Measurements from ENCODE around the gene HAPSTR1. TPM values are rescaled to one million over a fixed set of nuclear protein-coding genes. Genes with fewer than 3 reads are reported as not detected.
"Not testable (repeated sequence)": the region's sequence is repeated elsewhere in the genome, so short reads cannot be mapped to it uniquely, and the experiment has no call there.

Gene HAPSTR1
- total and polyA plus RNA-seq, 7 donors, result 15.1 to 80.0 (median 54.5) TPM

DNA sequence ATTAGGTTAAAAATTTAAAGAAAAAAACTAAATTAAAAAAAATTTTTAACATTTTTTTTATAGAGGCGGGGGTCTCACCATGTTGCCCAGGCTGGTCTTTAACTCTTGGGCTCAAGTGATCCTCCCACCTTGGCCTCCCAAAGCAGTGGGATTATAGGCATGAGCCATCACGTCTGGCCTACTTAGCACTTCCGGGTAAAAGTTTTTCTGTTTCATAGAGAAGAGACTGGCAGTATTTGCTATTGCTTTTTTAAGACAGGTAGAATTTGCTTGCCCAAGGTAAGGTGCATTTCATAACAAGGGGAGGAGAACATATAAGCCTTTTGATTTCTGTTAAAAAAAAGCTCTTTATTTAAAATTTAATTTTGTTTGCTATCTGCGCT lies 12.0 kb upstream of the HAPSTR1 start:
- 80 to 96% (median 91%) methylated on average over 4 of the region's 4 CpGs for WGBS, 3 donors
- no peaks in the 10 kb centered on the region for H3K9me3 ChIP-seq
- H3K27me3 ChIP-seq (ENCODE audit: insufficient read depth in 3 of 3, low read length in 2 of 3), result no peaks in the 10 kb centered on the region
- no peak for DNase-seq
- H3K27ac ChIP-seq, result no peak overlapping the region
- H3K4me1 ChIP-seq, result no peaks in the 10 kb centered on the region
- TF ChIP-seq, protein P1, sequence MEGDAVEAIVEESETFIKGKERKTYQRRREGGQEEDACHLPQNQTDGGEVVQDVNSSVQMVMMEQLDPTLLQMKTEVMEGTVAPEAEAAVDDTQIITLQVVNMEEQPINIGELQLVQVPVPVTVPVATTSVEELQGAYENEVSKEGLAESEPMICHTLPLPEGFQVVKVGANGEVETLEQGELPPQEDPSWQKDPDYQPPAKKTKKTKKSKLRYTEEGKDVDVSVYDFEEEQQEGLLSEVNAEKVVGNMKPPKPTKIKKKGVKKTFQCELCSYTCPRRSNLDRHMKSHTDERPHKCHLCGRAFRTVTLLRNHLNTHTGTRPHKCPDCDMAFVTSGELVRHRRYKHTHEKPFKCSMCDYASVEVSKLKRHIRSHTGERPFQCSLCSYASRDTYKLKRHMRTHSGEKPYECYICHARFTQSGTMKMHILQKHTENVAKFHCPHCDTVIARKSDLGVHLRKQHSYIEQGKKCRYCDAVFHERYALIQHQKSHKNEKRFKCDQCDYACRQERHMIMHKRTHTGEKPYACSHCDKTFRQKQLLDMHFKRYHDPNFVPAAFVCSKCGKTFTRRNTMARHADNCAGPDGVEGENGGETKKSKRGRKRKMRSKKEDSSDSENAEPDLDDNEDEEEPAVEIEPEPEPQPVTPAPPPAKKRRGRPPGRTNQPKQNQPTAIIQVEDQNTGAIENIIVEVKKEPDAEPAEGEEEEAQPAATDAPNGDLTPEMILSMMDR (IDR thresholded peaks at IDR 0.05), result no peak
- H3K36me3 ChIP-seq (ENCODE audit: insufficient read depth in 1 of 2, low read depth in 1 of 2), result no peaks in the 10 kb centered on the region
- H3K4me3 ChIP-seq, result no peak overlapping the region
- ATAC-seq, result no peak
- intact Hi-C loops (cut with DNase I), result no loop called here

DNA sequence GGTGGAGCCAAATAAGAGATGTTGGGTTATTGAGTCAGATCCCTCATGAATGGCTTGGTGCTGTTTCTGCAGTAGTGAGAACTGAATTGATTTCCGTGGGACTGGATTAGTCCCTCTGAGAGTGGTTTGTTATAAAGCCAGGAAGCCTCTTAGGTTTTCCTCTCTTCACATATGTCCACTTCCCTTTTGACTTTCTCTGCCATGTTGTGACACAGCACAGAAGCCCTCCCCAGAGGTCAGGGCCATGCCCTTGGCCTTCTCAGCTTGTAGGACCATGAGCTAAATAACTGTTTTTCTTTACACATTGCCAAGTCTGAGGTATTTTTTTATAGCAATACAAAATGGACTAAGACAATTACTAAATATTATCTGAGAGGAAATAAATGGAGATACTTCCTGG lies 10.3 kb upstream of the HAPSTR1 start:
- DNase-seq, result no peak
- no peak for ATAC-seq
- no peak overlapping the region for H3K4me3 ChIP-seq
- H3K27ac ChIP-seq, result peak overlapping the region; percentile 31
- WGBS, 3 donors, result 43 to 62% (median 54%) methylated on average over 1 of the region's 1 CpG
- H3K36me3 ChIP-seq (ENCODE audit: insufficient read depth in 1 of 2, low read depth in 1 of 2), result no peaks in the 10 kb centered on the region
- intact Hi-C loops (cut with DNase I), result no loop called here
- no peaks in the 10 kb centered on the region for H3K27me3 ChIP-seq (ENCODE audit: insufficient read depth in 3 of 3, low read length in 2 of 3)
- no peaks in the 10 kb centered on the region for H3K9me3 ChIP-seq
- H3K4me1 ChIP-seq, result no peaks in the 10 kb centered on the region
- TF ChIP-seq, protein P1 (IDR thresholded peaks at IDR 0.05), result no peak

GRCh38 chr16:9081843-9082242 lies 9.6 kb upstream of the HAPSTR1 start:
- Histone ChIP-seq H3K27me3 (ENCODE audit: insufficient read depth in 3 of 3, low read length in 2 of 3) (no peaks in the 10 kb centered on the region), H3K9me3 (no peaks in the 10 kb centered on the region), H3K36me3 (ENCODE audit: insufficient read depth in 1 of 2, low read depth in 1 of 2) (no peaks in the 10 kb centered on the region), H3K4me1 (no peaks in the 10 kb centered on the region), H3K4me3 (no peak overlapping the region), H3K27ac (no peak overlapping the region)
- 75 to 83% (median 78%) methylated on average over 6 of the region's 6 CpGs for WGBS, 3 donors
- TF ChIP-seq, protein P1 (IDR thresholded peaks at IDR 0.05), result no peak
- DNase-seq, result no peak
- intact Hi-C loops (cut with DNase I), result no loop called here
- ATAC-seq, result no peak

- TF ChIP-seq, protein P1 (IDR thresholded peaks at IDR 0.05), result no peak
- Histone ChIP-seq H3K27ac (no peak overlapping the region), H3K4me1 (no peaks in the 10 kb centered on the region), H3K9me3 (no peaks in the 10 kb centered on the region), H3K27me3 (ENCODE audit: insufficient read depth in 3 of 3, low read length in 2 of 3) (no peaks in the 10 kb centered on the region), H3K36me3 (ENCODE audit: insufficient read depth in 1 of 2, low read depth in 1 of 2) (no peaks in the 10 kb centered on the region), H3K4me3 (no peak overlapping the region)
- DNase-seq (no peak), ATAC-seq (no peak)
- intact Hi-C loops (cut with DNase I), result no loop called here
- 80 to 85% (median 84%) methylated on average over 7 of the region's 7 CpGs for WGBS, 3 donors
Observed at GRCh38 chr16:9082422-9082821, 9.0 kb upstream of the HAPSTR1 start.

DNA sequence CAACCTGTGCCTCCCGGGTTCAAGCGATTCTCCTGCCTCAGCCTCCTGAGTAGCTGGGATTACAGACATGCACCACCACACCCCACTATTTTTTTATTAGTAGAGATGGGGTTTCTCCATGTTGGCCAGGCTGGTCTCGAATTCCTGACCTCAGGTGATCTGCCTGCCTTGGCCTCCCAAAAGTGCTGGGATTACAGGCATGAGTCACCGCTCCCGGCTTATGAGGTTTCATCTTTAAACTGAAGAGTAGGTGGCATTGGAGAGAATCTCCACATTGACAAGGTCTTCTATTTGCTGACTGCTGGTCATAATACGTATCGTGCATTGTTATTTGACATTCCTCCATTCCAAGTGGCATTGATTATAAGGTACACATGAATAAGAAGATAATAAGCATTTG lies 3.7 kb upstream of the HAPSTR1 start:
- H3K4me3 ChIP-seq; H3K9me3 ChIP-seq; ATAC-seq; DNase-seq; H3K27ac ChIP-seq; H3K36me3 ChIP-seq (ENCODE audit: insufficient read depth in 1 of 2, low read depth in 1 of 2); H3K4me1 ChIP-seq; H3K27me3 ChIP-seq (ENCODE audit: insufficient read depth in 3 of 3, low read length in 2 of 3): not testable (repeated sequence)
- 84 to 88% (median 87%) methylated on average over 7 of the region's 7 CpGs for WGBS, 3 donors
- intact Hi-C loops (cut with DNase I), result loop anchor here in 1 of 2 donors (2.0 kb wide), 1 partner anchor 127 kb away; no protein-coding TSS in a partner anchor

Data from psoas muscle (tissue), 8 donors.